GM18873 (cell line): ENCODE results near the gene LRRC34.

Source experiments
- ATAC-seq: cut with Tn5 transposase; IDR thresholded peaks from one replicate; pipeline ENCODE4 v1.9.1; 2021; ENCODE audit warnings: mild to moderate bottlenecking, moderate library complexity, moderate number of reproducible peaks; ENCODE audit not compliant: unreplicated experiment, low FRiP score

Gene LRRC34

DNA sequence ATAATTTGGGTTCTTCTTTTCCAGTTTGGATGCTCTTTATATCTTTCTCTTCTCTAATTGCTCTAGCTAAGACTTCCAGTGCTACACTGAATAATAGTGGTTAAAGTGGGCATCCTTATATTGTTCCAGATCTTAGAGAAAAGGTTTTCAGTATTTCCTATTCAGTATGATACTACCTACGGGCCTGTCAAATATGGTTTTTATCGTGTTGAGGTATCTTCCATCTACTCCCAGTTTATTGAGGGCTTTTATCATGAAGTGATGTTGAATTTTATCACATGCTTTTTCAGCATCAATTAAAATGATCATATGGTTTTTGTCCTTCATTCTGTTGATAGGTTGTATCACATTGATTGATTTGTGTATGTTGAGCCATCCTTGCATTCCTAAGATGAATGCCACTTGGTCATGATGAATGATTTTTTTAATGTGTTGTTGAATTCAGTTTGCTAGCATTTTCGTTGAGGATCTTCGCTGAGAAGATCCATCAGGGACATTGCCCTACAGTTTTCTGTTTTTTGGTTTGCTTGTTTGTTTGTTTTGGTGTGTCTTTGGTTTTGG is 3.0 kb upstream of the LRRC34 start:
- ATAC-seq, result no peak

DNA sequence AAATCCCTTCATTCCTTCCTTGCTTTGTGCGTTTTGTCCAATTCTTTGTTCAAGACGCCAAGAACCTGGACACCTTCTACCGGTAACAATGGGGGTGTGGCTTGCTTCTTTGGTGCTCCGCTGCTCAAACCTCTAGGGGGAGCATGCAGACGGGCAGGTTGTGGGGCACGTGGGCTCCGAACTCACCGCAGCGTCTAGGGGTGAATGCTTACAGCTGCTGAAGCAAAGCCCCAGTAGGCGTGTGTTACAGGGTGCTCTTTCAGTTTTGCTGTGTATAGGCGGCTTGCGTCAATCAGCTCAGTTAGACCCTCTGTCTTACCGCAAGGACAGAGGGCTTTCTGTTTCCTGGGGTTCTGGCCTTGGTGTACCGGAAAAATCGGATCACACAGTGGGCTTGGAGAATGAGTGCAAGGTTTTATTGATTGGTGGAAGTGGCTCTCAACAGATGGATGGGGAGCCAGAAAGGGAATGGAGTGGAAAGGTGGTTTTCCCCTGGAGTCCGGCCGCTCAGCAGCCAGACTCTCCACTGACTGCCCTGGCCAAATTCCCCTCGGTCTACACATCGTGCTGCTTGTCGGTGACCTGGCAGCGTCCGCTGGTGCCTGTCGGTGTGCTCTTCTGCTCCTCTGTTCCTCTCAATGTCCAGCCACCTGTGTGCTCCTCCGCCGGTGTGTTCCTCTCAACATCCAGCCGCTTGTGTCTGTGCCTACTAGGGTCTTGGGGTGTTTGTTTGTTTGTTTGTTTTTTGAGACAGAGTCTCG is 1.2 kb upstream of the LRRC34 start:
- ATAC-seq, result peak; percentile 90

- ATAC-seq, result no peak
Observed at GRCh38 chr3:169813278-169813677, 574 bp upstream of the LRRC34 start.

DNA sequence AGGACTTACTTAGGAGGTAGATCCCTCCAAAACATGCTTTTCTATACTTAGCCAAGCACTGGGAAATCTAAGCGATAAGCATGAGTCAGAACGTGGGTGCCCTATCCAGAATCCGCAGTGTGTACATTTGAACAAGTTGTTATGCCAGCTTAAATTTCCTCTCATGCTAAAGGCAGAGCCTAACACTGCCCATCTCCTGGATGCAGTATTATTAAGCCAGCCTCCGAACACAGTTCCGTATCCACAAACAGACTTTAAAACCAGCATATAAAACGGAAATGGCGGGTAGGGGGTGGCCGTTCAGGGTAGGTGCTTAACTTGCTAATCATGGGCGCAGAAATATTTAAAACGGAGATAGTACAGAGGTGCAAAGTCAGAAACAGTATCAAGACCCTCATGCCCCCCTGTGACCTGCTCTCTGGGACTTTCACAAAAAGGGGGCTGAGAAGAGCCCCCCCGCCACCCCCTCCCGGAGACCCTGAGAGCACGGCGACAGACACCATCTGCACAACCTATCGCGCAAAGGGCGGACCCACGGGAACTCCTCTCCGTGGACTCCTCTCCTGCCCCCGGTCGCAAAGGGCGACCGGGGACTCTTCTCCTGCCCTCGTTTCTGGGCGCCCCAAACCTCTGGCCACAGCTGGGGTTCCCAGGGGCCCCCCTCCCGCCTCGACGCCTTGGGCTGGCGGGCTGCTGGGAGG is 923 bp downstream of the LRRC34 start:
- no peak for ATAC-seq

DNA sequence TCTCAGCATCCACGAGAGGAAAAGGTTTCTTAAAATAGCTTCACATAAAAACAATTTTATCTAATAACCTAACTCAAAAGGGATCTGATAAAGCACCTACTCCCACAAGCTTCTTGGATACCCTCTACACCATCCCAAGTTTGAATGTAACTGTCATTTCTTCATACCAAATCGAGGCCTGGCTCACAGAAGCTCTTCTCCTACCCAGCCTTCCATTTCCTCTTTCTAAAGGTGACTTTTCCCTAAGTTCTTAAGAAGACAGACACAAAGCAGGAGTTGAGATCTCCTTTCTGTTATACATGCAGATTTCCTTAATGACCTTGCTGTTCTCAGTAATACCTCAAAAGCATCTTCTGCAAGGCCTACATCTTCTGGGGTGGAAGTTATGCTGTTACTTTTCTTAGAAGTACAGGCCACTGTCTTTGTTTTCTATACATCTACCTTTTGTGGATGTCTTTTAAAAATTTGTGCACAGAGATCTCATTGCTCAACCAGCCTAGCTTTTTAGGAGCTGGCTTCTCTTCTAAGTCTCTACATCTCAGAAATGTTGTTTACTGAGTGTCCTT is 3.4 kb downstream of the LRRC34 start:
- no peak for ATAC-seq

GRCh38 chr3:169804681-169805080 is 8.0 kb downstream of the LRRC34 start:
- ATAC-seq, result no peak

DNA sequence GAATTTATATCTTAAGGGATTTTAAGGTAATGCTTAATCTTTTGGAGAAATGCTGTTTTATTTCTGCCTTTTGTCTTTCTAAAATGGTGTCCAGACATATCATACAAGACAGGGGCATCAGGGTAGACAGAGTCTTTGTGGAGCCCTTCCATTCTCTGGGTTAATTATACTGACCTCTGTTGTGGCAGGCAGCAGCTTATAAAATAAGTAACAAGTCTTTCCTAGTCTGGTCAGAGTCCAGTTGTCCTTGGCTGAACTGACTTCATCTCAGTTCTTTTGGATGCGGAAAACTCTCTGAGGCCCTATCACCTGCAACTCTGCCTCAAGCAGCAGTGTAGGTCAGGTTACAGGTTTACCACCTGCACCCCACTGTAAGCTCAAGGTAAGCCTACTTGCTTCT is 20.3 kb downstream of the LRRC34 start:
- no peak for ATAC-seq

GRCh38 chr3:169790687-169791429 is 21.8 kb downstream of the LRRC34 start:
- no peak for ATAC-seq

- ATAC-seq, result no peak
Observed at GRCh38 chr3:169790219-169790618, 22.5 kb downstream of the LRRC34 start.

- no peak for ATAC-seq
Observed at GRCh38 chr3:169787791-169788190, 24.9 kb downstream of the LRRC34 start.

GRCh38 chr3:169787120-169787519 is 25.6 kb downstream of the LRRC34 start:
- ATAC-seq, result no peak

GRCh38 chr3:169781209-169781855 is 31.4 kb downstream of the LRRC34 start:
- ATAC-seq, result no peak

- ATAC-seq, result no peak
Observed at GRCh38 chr3:169780742-169781141, 32.0 kb downstream of the LRRC34 start.

GRCh38 chr3:169777822-169778221 is 34.9 kb downstream of the LRRC34 start:
- no peak for ATAC-seq

- no peak for ATAC-seq
Observed at GRCh38 chr3:169774186-169774585, 38.5 kb downstream of the LRRC34 start.

- ATAC-seq, result peak; percentile 83
Observed at GRCh38 chr3:169772897-169773816, 39.5 kb downstream of the LRRC34 start, which contains the start of gene MYNN. MYNN (plus strand) TSS chr3:169773396; CDS start chr3:169774296, 900 bp downstream.

DNA sequence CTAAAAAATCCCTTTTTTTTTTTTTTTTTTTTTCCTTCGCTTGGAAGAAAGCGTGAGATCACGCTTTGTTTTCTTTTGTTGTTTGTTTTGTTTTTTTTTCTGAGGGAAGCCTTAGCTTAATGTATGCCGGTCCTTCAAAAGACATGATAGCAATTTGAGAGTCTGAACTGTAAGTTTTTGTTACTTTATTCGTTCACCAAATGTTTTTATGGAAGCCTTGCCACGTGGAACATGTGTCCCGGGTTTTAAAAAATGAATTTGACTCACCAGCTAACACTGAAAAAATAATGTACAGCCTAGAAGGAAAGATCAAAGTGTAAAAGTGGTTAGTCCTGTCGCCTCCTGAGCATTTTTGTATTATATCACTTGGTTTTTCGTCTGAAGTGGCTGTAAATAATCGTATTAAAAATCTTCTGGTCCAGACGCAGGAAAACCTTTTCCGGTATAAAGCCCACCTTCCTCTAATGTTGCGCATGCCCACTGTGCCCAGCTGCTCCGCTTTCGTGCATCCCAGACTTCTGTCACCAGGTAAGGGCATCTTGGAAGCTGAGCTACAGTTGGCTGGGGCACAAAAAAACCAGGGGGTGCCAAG is 40.3 kb downstream of the LRRC34 start:
- ATAC-seq, result peak; percentile 5

DNA sequence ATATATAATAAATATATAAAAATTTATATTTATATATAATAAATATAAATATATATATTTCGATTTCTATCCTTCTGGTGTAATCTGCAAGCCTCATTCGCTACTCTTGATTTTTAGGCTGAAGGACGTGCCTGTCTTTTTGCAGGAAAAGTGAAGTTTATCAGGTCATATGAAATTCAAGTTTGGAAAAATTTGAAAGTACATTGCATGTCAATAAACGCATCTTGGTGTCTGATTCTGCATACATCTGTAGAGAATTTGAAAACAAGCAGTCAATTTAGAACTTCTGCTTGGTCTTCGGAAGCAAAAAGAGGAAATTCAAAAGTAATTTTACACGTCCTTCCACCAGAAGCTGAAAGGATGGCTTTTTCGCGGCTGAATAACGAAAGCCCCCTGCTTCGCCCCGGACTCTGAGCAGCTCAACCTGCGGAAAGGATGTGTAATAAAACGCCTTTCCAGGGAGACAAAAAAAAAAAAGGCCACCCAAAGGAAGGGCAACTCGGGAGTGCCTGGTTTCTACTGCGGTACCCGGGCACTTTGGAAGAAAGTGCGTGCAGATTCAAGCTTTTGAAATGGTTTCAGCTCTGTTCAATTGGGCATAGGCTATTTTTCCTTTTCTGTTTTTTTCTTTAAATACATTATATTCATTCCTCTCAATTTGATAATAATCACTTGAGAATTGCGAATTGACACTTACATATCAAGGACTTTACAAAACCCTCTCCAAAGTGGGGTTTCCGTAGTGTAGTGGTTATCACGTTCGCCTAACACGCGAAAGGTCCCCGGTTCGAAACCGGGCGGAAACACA is 41.0 kb downstream of the LRRC34 start:
- no peak for ATAC-seq
